ENCODE data around the gene PPP5C. TPM values are rescaled to one million over a fixed set of nuclear protein-coding genes. Genes with fewer than 3 reads are reported as not detected.

PPP5C gene
- total and polyA plus RNA-seq, 2 of the 13 experiments (the other 11 are each of a cell fraction or from before 2014, with no cell fraction given) = 41.6 to 67.9 TPM

GRCh38 chr19:46407856-46408663, 61.2 kb downstream of the PPP5C start:
- FAIRE-seq = no peak
- H3K9ac ChIP-seq (ENCODE audit: insufficient read depth, low read depth, low read length) = no peak overlapping the region
- ChIA-PET POLR2A (no interaction called here), CTCF (ENCODE audit: low intra/inter-chr PET ratio, low total read pairs) (no interaction called here)
- peak overlapping the region; percentile 10 to 50 (median 15); a peak in 2 of 6 replicates for H3K4me3 ChIP-seq (replicated peaks in 1 of 3; ENCODE audit: insufficient read depth in 1 of 3, low read depth in 2 of 3, low read length in 3 of 3)
- no peak for DNase-seq (ENCODE audit: low spot score)
- no peaks in the 10 kb centered on the region for H4K20me1 ChIP-seq (ENCODE audit: insufficient read depth, low read length)
- 58% methylated on average over 15 of the region's 23 CpGs for WGBS (ENCODE audit: low lambda C conversion rate)
- H3K79me2 ChIP-seq (ENCODE audit: insufficient read depth, low read length) = no peaks in the 10 kb centered on the region
- peaks cover 37% of the 10 kb centered on the region for H3K4me1 ChIP-seq (ENCODE audit: insufficient read depth, low read length)
- TF ChIP-seq CEBPB (IDR thresholded peaks at IDR 0.05; ENCODE audit: borderline replicate concordance, low read depth, low read length) = no peak
- TF ChIP-seq ELK4 (CRISPR knock-in tag; IDR thresholded peaks at IDR 0.05; ENCODE audit: borderline replicate concordance) = no peak
- TF ChIP-seq DNMT1 (CRISPR knock-in tag; IDR thresholded peaks at IDR 0.05) = no peak
- 0 out of 2 replicates have a peak, but pooled peaks have one; percentile 27 for TF ChIP-seq ZNF512B (CRISPR knock-in tag; IDR thresholded peaks at IDR 0.05; ENCODE audit: borderline replicate concordance)
- TF ChIP-seq MTF1 (CRISPR knock-in tag; IDR thresholded peaks at IDR 0.05) = no peak
- peak; percentile 80 for TF ChIP-seq MNT (IDR thresholded peaks at IDR 0.05)
- TF ChIP-seq KAT8 (CRISPR knock-in tag; IDR thresholded peaks at IDR 0.05) = no peak
- no peak for TF ChIP-seq XRCC5 (optimal IDR thresholded peaks at IDR 0.05; ENCODE audit: low read length)
- no peak for TF ChIP-seq ZNF646 (CRISPR knock-in tag; IDR thresholded peaks at IDR 0.05)
- TF ChIP-seq ZNF264 (CRISPR knock-in tag; IDR thresholded peaks at IDR 0.05) = no peak
- H2AFZ ChIP-seq (ENCODE audit: low read length) = peak overlapping the region; percentile 1
- peak overlapping the region; percentile 71 for H3K4me2 ChIP-seq (ENCODE audit: low read depth, low read length)
- H3K9me3 ChIP-seq (ENCODE audit: low read length) = no peaks in the 10 kb centered on the region
- H3K36me3 ChIP-seq (replicated peaks in 1 of 2; ENCODE audit: control insufficient read depth in 1 of 2, insufficient read depth in 2 of 2, low read length in 2 of 2) = no peaks in the 10 kb centered on the region
- no peaks in the 10 kb centered on the region for H3K27me3 ChIP-seq (ENCODE audit: control insufficient read depth in 1 of 2, insufficient read depth in 2 of 2, low read length in 2 of 2)
- BruUV-seq (replicated peaks) = no TSS peak
- intact Hi-C loops (cut with micrococcal nuclease; ENCODE audit: unreplicated experiment) (no loop called here), in situ Hi-C loops (cut with HindIII; ENCODE audit: extremely low pct_ligation_motif_present, low pct_unique_long_range_greater_than_20kb) (no loop called here)
- ATAC-seq = no peak
- H3K27ac ChIP-seq (ENCODE audit: extremely low read length, insufficient read depth, low read length) = no peak overlapping the region
